GM19023 (cell line): ENCODE results near the gene LRRC2.
"Not testable (repeated sequence)": the region's sequence is repeated elsewhere in the genome, so short reads cannot be mapped to it uniquely, and the experiment has no call there.

Experiments used
- ATAC-seq: cut with Tn5 transposase; IDR thresholded peaks from one replicate; pipeline ENCODE4 v1.9.1; 2021; ENCODE audit warnings: mild to moderate bottlenecking, moderate library complexity; ENCODE audit not compliant: unreplicated experiment

LRRC2 gene

DNA sequence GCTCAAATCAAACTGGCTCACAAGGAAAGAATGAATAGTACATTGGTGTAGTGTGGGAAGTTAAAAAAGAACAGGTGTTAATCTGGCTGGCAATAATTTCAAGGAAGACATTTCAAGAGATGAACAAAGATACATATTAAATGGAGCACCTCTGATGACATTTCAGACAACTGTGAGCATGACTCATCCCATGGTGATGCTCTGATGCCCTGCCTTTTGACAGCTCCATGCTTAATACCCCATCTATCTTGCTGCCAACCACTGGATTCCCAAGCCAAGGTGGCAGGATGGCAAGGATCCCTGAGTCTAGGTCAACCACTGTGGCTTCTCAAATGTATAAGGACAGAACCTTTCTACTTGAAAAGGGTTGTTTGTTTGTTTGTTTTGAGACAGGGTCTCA lies 29.3 kb downstream of the LRRC2 start:
- ATAC-seq, result no peak

GRCh38 chr3:46535746-46536145 lies 30.4 kb downstream of the LRRC2 start:
- no peak for ATAC-seq

GRCh38 chr3:46533091-46533490 lies 33.0 kb downstream of the LRRC2 start:
- ATAC-seq, result no peak

GRCh38 chr3:46527239-46527638 lies 38.9 kb downstream of the LRRC2 start:
- ATAC-seq, result no peak

DNA sequence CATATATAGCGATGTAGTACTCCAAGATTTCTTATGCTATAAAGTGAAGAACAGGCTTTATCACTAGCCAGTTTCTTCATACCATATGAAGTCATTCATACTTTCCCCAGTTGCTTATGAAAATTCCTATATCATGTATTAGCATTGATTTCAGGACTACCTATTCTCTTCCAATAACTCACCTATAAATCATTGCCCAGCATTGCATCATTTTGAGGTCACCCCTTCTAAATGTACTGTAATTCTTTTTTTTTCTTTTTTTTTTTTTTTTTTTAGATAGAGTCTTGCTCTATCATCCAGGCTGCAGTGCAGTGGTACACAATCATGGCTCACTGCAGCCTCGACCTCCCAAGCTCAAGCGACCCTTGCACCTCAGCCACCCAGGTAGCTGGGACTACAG lies 41.3 kb downstream of the LRRC2 start:
- ATAC-seq, result no peak

DNA sequence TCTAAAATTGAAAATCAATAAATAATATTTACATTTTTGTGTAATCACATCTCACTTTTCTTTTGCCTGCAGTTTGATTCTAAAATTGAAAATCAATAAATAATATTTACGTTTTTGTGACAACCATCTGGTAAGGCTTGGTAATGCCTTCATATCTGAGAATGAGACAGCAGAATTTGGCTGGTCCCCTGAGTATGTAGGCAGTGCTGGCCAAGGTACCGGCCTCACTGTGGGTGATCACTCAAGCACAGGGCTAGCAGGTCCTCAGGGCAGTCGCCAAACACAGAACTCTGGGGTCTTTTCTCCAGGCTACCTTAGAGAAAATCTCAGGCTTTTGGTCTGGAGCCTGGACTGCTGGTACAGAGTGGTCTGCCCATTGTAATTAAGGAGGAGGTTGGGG lies 42.1 kb downstream of the LRRC2 start:
- no peak for ATAC-seq

GRCh38 chr3:46523556-46523955 lies 42.5 kb downstream of the LRRC2 start:
- no peak for ATAC-seq

- not testable (repeated sequence) for ATAC-seq
These were observed 43.9 kb downstream of the LRRC2 start for GRCh38 chr3:46522201-46522600.

GRCh38 chr3:46521096-46521495 lies 45.0 kb downstream of the LRRC2 start:
- ATAC-seq, result no peak

DNA sequence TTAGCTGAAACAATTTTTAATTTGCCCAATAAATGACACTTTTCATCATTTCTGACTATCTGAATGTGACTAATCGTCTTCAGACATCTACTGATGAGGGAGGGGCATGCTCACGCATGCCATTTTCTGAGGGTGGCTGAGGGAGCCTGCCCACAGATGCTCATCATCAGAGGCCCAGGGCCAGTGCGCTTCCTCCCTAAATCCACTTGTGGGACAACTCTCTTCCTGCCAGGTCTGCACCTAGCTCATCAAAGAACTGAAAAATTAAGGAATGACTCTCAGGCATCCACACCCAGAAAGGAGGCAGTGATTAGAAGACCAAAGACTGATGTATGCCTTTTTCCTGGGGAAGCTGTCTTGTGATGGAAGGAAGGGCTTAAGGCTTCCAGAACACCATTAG lies 45.6 kb downstream of the LRRC2 start:
- no peak for ATAC-seq

- ATAC-seq, result no peak
These were observed 46.1 kb downstream of the LRRC2 start for GRCh38 chr3:46519952-46520351.

DNA sequence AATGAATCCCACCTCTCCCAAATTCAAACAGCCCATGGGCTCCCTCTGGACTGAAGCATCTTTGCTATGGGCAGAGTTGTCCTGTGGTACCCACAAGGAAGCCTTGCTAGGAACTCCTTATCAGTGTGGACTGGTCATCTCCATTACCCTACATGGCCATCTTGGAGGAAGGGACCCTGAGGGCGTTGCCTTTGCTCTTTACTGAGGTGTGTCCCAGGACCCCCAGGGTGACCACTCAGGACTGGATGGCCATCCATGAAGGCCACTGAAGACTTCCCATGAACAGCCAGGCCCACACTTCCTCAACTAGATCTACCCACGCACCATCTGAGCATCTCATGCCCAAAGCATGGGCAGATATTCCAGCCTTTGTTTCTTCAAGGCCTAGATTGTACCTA lies 48.3 kb downstream of the LRRC2 start:
- ATAC-seq, result no peak

- ATAC-seq, result no peak
These were observed 48.9 kb downstream of the LRRC2 start for GRCh38 chr3:46517016-46517783.

DNA sequence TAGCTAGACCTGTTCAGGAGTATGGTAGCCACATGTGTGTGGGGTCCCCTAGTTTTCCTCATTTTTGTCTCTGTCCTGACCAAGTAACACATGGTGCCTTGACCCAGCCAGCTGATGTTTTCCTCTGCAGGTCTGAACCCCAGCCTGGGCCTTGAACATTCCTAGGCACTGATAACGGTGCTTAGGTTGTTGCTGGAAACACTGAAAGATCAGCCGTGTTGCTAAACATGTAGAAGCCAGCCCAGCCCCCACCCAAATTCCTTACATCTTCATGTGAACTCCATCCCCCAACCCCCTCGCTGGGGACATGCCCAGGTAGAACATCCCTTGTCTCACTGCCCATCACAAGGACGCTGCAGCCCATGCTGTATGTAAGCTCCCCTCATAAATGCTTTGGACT lies 49.6 kb downstream of the LRRC2 start:
- no peak for ATAC-seq

DNA sequence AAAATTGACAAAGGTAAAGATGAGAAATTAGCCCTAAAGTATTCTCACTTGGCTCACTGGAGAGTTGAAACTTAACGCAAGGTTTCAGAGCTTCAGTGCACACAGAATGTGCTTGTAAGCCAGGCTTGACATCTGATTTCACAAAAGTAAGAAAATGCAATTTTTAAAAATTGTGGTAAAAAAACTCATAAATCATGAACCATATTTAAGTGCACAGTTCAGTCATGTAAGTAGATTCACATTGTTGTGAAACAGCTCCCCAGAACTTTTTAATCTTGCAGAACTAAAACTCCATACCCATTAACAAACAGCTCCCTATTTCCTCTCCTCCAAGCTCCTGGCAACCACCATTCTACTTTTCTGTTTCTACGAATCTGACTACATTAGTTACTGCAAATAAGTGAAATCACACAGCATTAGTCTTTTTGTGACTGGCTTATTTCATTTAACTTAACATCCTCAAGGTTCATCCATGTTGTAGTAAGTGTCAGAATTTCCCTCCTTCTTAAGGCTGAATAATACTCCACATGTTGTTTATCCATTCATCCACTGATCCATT lies 53.8 kb downstream of the LRRC2 start:
- no peak for ATAC-seq

DNA sequence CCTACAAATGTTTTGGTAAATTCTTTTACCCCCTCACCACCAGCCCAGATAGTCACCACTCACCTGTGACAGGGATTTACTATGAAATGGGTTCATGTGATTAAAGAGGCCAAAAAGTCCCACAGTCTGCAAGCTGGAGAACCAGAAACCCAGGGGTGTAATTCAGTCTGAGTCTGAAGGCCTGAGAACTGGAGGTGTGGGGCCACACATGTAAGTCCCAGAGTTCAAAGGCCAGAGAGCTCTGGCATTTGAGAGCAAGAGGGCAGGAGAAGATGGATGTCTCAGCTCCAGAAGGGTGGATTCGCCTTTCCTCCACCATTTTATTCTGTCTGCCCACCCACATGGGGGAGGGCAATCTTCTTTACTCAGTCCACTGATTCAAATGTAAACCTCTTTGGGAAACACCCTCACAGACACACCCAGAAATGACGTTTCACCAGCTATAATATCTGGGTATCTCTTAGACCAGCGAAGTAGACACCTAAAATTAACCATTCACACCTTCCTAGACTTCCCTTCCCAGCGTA lies 56.4 kb downstream of the LRRC2 start:
- no peak for ATAC-seq

- no peak for ATAC-seq
These were observed 57.1 kb downstream of the LRRC2 start for GRCh38 chr3:46508850-46509591.

DNA sequence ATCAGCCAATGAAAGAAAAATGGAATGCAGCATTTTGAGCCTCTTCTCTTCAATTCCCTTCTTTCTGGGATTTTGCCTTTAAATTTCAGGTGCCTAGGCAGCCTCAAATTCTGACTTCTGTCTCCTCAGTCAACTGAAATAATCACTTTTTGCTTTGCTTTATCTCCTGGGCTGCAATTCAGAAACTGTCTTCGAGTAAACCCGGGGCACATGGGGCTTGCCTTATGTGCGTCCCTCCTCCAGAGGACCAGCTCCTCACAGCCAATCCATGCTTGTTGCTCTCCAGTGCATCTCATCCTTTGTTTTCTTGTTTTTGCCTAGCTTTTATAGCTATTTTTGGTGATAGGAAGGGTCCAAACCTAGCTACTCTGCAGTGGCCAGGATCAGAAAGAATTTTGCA lies 59.6 kb downstream of the LRRC2 start:
- ATAC-seq, result no peak

DNA sequence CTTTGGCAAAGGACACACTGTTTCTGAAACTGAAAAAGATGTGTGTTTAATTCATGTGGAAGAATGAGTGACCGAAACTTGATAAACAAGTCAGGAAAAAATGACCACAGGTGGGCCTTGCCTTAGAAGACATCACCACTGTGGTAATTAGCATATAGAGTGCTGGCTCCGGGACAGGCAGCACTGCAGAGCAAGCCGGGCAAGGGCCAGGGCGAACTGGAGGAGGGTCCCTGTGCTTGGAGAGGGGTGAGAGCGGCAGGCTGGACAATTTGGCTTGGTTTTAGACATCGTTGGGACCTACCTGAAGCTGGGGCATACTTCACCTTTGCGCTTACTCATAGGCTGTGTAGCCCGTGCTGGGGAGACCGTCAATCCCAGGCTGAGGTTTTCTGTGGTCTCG lies 60.1 kb downstream of the LRRC2 start:
- no peak for ATAC-seq

DNA sequence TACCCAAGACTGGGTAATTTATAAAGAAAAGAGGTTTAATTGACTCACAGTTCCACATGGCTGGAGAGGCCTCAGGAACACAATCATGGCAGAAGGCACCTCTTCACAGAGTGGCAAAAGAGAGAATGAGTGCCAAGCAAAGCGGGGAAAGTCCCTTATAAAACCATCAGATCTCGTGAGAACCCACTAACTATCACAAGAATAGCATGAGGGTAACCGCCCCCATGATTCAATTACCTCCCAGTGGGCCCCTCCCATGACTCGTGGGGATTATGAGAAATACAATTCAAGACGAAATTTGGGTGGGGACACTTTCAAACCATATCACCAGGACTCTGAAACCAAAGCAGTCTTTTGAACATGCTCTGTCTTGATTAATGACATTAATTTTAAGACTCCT lies 61.3 kb downstream of the LRRC2 start:
- no peak for ATAC-seq

DNA sequence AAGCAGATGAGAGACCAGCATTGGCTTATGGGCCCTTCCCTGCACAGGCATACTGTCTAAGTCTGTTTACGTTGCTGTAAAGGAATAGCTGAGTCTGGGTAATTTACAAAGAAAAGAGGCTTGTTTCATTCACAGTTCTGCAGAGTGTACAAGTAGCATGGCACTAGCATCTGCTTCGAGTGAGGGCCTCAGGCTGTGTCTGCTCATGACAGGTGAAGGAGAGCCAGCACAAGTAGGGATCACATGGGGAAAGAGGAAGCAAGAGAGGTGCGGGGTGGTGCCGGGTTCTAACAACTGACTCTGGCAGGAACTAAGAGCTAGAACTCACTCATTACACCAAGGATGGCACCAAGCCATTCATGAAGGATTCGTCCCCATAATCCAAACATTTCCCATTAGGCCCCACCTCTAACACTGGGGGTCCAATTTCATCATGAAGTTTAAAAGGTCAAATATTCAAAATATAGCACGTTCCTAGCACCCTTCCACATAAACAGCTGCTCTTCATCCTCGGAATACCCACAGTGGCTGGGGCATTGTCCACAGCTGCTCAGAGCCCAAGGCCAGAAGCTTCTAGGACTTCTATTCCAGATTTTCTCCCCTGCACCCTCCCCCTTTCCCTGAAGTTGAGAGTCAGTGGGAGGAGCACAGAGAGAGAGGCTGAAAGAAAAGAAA lies 62.8 kb downstream of the LRRC2 start:
- ATAC-seq, result no peak
